Measurements from ENCODE around the gene PLEKHB2. TPM values are rescaled to one million over a fixed set of nuclear protein-coding genes. Genes with fewer than 3 reads are reported as not detected.

Gene PLEKHB2, protein sequence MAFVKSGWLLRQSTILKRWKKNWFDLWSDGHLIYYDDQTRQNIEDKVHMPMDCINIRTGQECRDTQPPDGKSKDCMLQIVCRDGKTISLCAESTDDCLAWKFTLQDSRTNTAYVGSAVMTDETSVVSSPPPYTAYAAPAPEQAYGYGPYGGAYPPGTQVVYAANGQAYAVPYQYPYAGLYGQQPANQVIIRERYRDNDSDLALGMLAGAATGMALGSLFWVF
- 10 to 100 TPM in 5 of 6 donors, 1 to 10 TPM in 1; 8.3 to 28.3 (median 18.6) TPM for total RNA-seq
- polyA plus RNA-seq: 10 to 100 TPM in 1 of 2 donors, 1 to 10 TPM in 1; 7.8 to 20.4 TPM

GRCh38 chr2:131105156-131105949 lies at the start of gene PLEKHB2:
TSS of gene PLEKHB2 (plus strand) at chr2:131105336. CDS start at chr2:131120942, 15,606 bp downstream.
- Histone ChIP-seq H3K4me3 (peak within 1 kb of the TSS; percentile 69 to 91 (median 82)), H3K36me3 (no peaks in the 10 kb centered on the region), H3K4me1 (peaks cover 0 to 17% (median 15%) of the 10 kb centered on the region in 3 donors), H3K9me3 (no peaks in the 10 kb centered on the region), H3K27me3 (no peaks in the 10 kb centered on the region), H3K27ac (peak within 1 kb of the TSS; percentile 76 to 92 (median 90))
- DNase-seq: peak; percentile 86 to 98 (median 92)
- ATAC-seq: peak; percentile 87 to 95 (median 94)
- WGBS, 2 donors: 0 to 1% methylated on average over 64 to 66 of the region's 66 CpGs
- intact Hi-C loops (cut with DNase I): no loop called here
- TF ChIP-seq, protein P1, sequence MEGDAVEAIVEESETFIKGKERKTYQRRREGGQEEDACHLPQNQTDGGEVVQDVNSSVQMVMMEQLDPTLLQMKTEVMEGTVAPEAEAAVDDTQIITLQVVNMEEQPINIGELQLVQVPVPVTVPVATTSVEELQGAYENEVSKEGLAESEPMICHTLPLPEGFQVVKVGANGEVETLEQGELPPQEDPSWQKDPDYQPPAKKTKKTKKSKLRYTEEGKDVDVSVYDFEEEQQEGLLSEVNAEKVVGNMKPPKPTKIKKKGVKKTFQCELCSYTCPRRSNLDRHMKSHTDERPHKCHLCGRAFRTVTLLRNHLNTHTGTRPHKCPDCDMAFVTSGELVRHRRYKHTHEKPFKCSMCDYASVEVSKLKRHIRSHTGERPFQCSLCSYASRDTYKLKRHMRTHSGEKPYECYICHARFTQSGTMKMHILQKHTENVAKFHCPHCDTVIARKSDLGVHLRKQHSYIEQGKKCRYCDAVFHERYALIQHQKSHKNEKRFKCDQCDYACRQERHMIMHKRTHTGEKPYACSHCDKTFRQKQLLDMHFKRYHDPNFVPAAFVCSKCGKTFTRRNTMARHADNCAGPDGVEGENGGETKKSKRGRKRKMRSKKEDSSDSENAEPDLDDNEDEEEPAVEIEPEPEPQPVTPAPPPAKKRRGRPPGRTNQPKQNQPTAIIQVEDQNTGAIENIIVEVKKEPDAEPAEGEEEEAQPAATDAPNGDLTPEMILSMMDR (IDR thresholded peaks at IDR 0.05): peak in 1 of 4 donors; percentile 13
- no peak for FAIRE-seq

GRCh38 chr2:131056204-131056931 lies 48.8 kb upstream of the PLEKHB2 start:
- Histone ChIP-seq H3K9me3 (no peaks in the 10 kb centered on the region), H3K36me3 (peaks cover 0 to 50% (median 15%) of the 10 kb centered on the region in 3 donors), H3K4me1 (peaks cover 0 to 12% (median 0%) of the 10 kb centered on the region in 3 donors), H3K27ac (no peak overlapping the region), H3K27me3 (no peaks in the 10 kb centered on the region), H3K4me3 (no peak overlapping the region)
- no peak for DNase-seq
- WGBS, 2 donors: 30 to 33% methylated on average over 5 of the region's 5 CpGs
- TF ChIP-seq, protein P1 (IDR thresholded peaks at IDR 0.05): no peak
- ATAC-seq: peak in 2 of 4 donors; percentile 24 to 28
- intact Hi-C loops (cut with DNase I): no loop called here
- FAIRE-seq: no peak

GRCh38 chr2:131056932-131057287 lies 48.2 kb upstream of the PLEKHB2 start:
- Histone ChIP-seq H3K4me1 (peaks cover 0 to 13% (median 3%) of the 10 kb centered on the region in 3 donors), H3K36me3 (peaks cover 0 to 46% (median 10%) of the 10 kb centered on the region in 3 donors), H3K27me3 (no peaks in the 10 kb centered on the region), H3K9me3 (no peaks in the 10 kb centered on the region), H3K4me3 (no peak overlapping the region), H3K27ac (no peak overlapping the region)
- TF ChIP-seq, protein P1 (IDR thresholded peaks at IDR 0.05): no peak
- no peak for FAIRE-seq
- ATAC-seq: no peak
- DNase-seq: no peak
- 75 to 84% methylated on average over 4 of the region's 4 CpGs for WGBS, 2 donors
- intact Hi-C loops (cut with DNase I): no loop called here

DNA sequence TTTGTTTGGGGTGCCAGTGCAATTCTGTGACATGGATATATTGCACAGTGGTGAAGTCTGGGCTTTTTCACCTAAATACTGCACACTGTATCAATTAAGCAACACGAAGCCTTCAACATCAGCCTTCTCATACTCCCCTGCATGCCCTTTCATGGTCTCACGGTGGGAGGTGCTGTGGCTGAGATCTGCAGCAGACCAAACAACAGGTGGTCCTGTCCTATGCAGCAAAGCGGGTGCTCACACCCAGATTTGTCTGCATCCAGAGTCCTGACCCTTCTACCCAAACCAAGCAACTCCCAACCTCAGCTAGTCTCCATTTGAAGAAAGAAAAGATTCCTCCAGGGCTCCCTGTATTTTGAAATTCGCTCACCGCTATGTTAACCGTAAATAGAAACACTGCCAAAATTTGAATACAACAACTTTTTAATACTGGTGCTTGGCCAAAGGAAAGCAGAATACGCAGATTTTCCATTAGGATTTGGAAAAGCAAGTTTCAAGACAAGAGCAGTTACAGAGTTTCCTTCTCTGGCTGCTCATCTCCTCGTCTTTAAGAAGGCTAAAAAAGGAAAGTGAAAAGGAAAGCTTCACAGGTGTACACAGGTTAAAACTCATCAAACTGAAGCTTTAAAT lies 46.8 kb upstream of the PLEKHB2 start:
- 86 to 90% methylated on average over 8 of the region's 8 CpGs for WGBS, 2 donors
- no peak for FAIRE-seq

More for the DNA sequence above, 46.8 kb upstream of the PLEKHB2 start:
- intact Hi-C loops (cut with DNase I): no loop called here
- Histone ChIP-seq H3K27ac (no peak overlapping the region), H3K4me1 (peaks cover 0 to 17% (median 12%) of the 10 kb centered on the region in 3 donors), H3K36me3 (peaks cover 0 to 44% (median 0%) of the 10 kb centered on the region in 3 donors), H3K9me3 (no peaks in the 10 kb centered on the region), H3K4me3 (no peak overlapping the region), H3K27me3 (no peaks in the 10 kb centered on the region)
- no peak for DNase-seq
- ATAC-seq: no peak
- TF ChIP-seq, protein P1 (IDR thresholded peaks at IDR 0.05): no peak

Data from pancreas (tissue), 10 donors.